Nephron (organoid): ENCODE data around the gene MICAL3.

Experiments used
- H3K27ac Mint-ChIP-seq, 3 experiments: 2 replicates each; pipeline ENCODE4 v1.8.0; 2020; ENCODE audit warnings: mixed read lengths in 3 of 3, mild to moderate bottlenecking in 2 of 3, moderate library complexity in 1 of 3
- H3K27me3 Mint-ChIP-seq: 2 replicates; pipeline ENCODE4 v1.8.0; 2021; ENCODE audit warnings: low read depth, mild to moderate bottlenecking, moderate library complexity, mixed read lengths
- H3K36me3 Mint-ChIP-seq: 2 replicates; pipeline ENCODE4 v1.8.0; 2020; ENCODE audit warnings: low read depth, mixed read lengths
- H3K4me1 Mint-ChIP-seq: 2 replicates; pipeline ENCODE4 v1.8.0; 2020; ENCODE audit warnings: mixed read lengths
- H3K4me3 Mint-ChIP-seq, 3 experiments: 2 replicates each; pipeline ENCODE4 v1.8.0; 2020; ENCODE audit warnings: mild to moderate bottlenecking in 3 of 3, mixed read lengths in 3 of 3, moderate library complexity in 2 of 3
- H3K9me3 Mint-ChIP-seq: 2 replicates; pipeline ENCODE4 v1.8.0; 2020; ENCODE audit warnings: mixed read lengths
- TF ChIP-seq, protein P1 (sequence below), 3 experiments: fragments of 200-600 bp; sonication (generic); IDR thresholded peaks; one replicate each; pipeline ENCODE4 v1.5.0; 2021; ENCODE audit warnings: antibody characterized with exemption in 3 of 3; ENCODE audit not compliant: unreplicated experiment in 3 of 3

MICAL3 gene

DNA sequence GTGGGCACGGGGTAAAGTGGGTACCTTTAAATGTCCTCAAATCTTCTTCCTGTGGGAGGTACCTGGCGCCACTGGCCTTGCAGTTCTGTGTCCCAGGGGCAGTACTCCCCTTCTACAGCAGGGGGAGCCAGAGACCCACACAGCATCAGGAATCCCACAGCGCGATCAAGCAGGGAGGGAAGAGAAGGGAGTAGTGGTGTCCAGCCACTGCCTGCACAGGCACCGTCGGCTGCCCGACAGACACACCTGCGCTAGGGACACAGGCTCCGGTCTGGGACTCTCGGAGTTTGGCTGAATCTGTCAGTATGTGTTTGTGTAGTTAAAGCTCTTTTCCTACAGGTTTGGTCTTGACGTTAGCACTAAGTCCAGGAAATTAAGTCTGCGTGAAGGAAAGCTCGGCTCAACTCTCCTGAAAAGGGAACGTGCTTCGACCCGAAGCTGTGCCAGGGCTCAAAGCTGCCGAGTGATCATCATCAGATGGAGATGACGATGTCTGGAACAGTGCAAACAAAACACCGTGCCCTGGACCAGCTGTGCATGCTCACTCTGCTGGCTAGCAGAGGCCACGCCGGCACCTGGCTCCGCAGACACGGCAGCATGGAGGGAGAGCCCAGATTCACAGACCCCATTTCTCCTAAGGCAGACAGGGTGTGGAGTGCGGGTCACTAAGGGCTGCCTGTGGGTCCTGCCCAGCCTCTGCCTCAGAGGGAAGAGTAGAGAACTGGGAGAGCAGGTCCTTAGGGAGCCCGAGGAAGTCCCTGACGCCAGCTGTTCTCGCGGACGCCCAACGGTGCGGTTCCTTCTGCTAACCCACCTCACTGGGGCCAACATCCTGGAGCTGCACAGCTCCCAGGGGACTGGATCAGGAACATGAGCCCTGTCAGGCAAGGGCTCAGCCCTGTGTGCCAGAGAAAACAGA lies 194.1 kb downstream of the MICAL3 start:
- TF ChIP-seq, protein P1, sequence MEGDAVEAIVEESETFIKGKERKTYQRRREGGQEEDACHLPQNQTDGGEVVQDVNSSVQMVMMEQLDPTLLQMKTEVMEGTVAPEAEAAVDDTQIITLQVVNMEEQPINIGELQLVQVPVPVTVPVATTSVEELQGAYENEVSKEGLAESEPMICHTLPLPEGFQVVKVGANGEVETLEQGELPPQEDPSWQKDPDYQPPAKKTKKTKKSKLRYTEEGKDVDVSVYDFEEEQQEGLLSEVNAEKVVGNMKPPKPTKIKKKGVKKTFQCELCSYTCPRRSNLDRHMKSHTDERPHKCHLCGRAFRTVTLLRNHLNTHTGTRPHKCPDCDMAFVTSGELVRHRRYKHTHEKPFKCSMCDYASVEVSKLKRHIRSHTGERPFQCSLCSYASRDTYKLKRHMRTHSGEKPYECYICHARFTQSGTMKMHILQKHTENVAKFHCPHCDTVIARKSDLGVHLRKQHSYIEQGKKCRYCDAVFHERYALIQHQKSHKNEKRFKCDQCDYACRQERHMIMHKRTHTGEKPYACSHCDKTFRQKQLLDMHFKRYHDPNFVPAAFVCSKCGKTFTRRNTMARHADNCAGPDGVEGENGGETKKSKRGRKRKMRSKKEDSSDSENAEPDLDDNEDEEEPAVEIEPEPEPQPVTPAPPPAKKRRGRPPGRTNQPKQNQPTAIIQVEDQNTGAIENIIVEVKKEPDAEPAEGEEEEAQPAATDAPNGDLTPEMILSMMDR (IDR thresholded peaks at IDR 0.05; ENCODE audit: unreplicated experiment in 3 of 3), result peak; percentile 97 to 99 (median 99)
- Mint-ChIP-seq H3K27me3 (peaks cover 5% of the 10 kb centered on the region), H3K9me3 (no peaks in the 10 kb centered on the region), H3K27ac (no peak overlapping the region), H3K4me1 (no peaks in the 10 kb centered on the region), H3K36me3 (peaks cover 6% of the 10 kb centered on the region), H3K4me3 (no peak overlapping the region)

DNA sequence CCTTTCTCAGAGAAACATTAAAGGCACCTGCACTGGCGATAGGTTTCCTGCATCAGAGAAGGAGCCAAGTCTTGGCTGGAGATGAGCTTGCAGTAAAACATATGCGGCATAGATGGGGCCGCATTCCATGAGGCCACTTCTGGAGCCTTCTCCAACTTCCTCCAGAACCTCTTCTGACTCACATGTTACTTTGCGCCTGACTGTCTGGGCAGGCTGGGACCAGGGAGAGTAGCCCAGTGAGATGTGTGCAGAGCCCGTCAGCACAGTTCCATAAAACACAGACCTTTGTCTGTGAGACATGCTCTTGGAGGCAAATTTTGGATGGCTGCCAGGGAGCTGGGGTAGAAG lies 194.7 kb downstream of the MICAL3 start:
- TF ChIP-seq, protein P1 (IDR thresholded peaks at IDR 0.05; ENCODE audit: unreplicated experiment in 3 of 3), result no peak
- Mint-ChIP-seq H3K27ac (no peak overlapping the region), H3K27me3 (peaks cover 5% of the 10 kb centered on the region), H3K4me1 (no peaks in the 10 kb centered on the region), H3K36me3 (peaks cover 6% of the 10 kb centered on the region), H3K9me3 (no peaks in the 10 kb centered on the region), H3K4me3 (no peak overlapping the region)

DNA sequence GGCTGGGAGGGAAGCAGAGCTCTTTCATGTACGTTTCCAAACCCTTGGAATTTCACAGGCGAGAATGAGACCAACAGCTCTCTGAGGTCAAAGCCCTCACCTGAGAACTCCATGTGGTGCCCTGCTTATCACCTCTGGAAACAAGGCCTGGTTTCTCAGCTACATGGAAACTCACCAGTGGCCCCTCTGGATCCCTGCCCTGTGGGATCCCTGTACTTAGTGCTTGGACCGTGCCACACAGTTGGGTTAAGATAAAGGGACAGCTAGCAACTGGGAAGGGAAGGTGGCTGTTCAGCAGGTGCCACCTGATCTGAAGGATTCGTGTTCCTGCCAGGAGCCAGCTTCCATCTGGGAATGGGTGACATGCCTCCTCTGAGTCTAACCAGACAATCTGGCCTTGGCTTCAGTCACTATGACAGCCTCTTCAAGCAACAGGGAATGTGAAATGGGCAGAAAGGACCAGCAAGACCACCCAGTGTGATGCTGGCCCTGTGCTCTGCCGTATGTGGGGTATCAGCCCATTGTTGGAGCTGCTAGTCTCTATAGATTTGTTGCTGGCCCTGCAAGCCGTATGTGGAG lies 195.8 kb downstream of the MICAL3 start:
- Mint-ChIP-seq H3K4me1 (no peaks in the 10 kb centered on the region), H3K27ac (no peak overlapping the region), H3K9me3 (no peaks in the 10 kb centered on the region), H3K36me3 (peaks cover 6% of the 10 kb centered on the region), H3K27me3 (peaks cover 5% of the 10 kb centered on the region), H3K4me3 (no peak overlapping the region)
- TF ChIP-seq, protein P1 (IDR thresholded peaks at IDR 0.05; ENCODE audit: unreplicated experiment in 3 of 3), result no peak

DNA sequence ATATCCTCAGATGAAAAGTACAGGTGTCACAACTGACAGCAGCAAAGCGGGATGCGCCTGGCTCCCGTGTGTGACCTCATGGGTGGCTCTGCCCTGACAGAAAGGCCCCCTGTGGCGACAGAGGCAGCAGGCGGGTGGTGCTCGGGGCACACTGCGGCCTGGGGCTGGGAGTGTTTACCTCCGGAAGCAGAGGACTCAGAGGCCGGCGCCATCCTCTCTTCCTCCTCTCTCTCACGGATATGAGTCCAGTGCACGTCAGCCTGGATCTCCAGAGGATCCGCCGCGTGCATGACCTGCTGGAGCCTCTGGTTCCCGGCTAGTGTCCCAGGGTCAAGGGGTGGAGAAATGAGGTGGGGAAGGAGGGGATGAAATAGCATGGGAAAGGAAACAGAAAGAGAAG lies 196.9 kb downstream of the MICAL3 start:
- Mint-ChIP-seq H3K9me3 (no peaks in the 10 kb centered on the region), H3K4me3 (no peak overlapping the region), H3K27ac (no peak overlapping the region), H3K4me1 (no peaks in the 10 kb centered on the region), H3K27me3 (peaks cover 5% of the 10 kb centered on the region), H3K36me3 (peaks cover 6% of the 10 kb centered on the region)
- TF ChIP-seq, protein P1 (IDR thresholded peaks at IDR 0.05; ENCODE audit: unreplicated experiment in 3 of 3), result no peak

DNA sequence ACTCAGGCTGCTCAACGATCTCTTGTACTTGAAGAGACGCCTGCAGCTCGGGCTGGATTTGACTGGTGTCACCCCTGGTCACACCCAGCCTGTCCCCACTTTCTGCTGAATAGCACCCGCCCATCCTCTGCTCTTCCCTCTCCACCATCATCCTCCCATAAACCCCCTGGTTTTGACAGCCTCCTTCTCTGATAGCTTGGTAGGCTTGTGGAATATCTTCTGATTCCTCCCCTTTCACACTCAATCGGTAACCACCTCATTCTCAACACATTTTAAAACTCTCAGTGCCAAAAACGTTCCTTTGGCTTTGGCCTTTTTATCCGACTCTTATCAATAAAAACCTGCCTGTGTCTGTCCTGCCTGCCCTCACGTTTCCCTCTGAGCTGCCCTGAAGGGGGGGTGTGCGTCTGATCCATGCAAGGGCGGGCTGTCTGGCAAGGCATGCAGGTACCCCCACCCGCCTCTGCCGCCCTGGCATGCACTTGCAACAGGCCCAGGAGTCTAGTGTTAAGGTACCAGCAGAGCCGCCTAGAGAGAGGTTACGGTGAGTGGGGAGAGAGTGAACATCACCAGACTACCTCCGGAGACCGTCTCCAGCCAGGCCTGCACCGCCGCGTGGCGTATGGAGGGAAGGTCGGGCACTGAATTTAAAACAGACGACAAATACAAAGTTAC lies 198.3 kb downstream of the MICAL3 start:
- Mint-ChIP-seq H3K36me3 (peaks cover 6% of the 10 kb centered on the region), H3K27me3 (no peaks in the 10 kb centered on the region), H3K27ac (no peak overlapping the region), H3K4me3 (no peak overlapping the region), H3K4me1 (no peaks in the 10 kb centered on the region), H3K9me3 (no peaks in the 10 kb centered on the region)
- TF ChIP-seq, protein P1 (IDR thresholded peaks at IDR 0.05; ENCODE audit: unreplicated experiment in 3 of 3), result no peak
